Glutamatergic neuron (in vitro differentiated cells): ENCODE data around the gene TBC1D9B. TPM values are rescaled to one million over a fixed set of nuclear protein-coding genes. Genes with fewer than 3 reads are reported as not detected.

Source experiments
- DNase-seq: peaks from one replicate; pipeline ENCODE4 v3.0.0; 2022
- H3K27ac Mint-ChIP-seq: one replicate; pipeline ENCODE4 v1.8.0; 2020; ENCODE audit warnings: mild to moderate bottlenecking, mixed read lengths, inconsistent platforms; ENCODE audit not compliant: unreplicated experiment
- H3K27me3 Mint-ChIP-seq: one replicate; pipeline ENCODE4 v1.8.0; 2020; ENCODE audit warnings: mild to moderate bottlenecking, moderate library complexity, mixed read lengths, inconsistent platforms; ENCODE audit not compliant: unreplicated experiment
- H3K36me3 Mint-ChIP-seq: one replicate; pipeline ENCODE4 v1.8.0; 2020; ENCODE audit warnings: mild to moderate bottlenecking, mixed read lengths, inconsistent platforms; ENCODE audit not compliant: unreplicated experiment
- H3K4me1 Mint-ChIP-seq: one replicate; pipeline ENCODE4 v1.8.0; 2020; ENCODE audit warnings: mild to moderate bottlenecking, low read depth, mixed read lengths, inconsistent platforms; ENCODE audit not compliant: unreplicated experiment
- H3K4me3 Mint-ChIP-seq: one replicate; pipeline ENCODE4 v1.8.0; 2020; ENCODE audit warnings: mild to moderate bottlenecking, mixed read lengths, inconsistent platforms; ENCODE audit not compliant: unreplicated experiment
- H3K9me3 Mint-ChIP-seq: one replicate; pipeline ENCODE4 v1.8.0; 2020; ENCODE audit warnings: mild to moderate bottlenecking, moderate library complexity, mixed read lengths, inconsistent platforms; ENCODE audit not compliant: unreplicated experiment
- total RNA-seq: library from RNA; stranded (reverse); fragmentation: NEBNext Ultra II Directional; extraction: Animal tissue kit (Norgen Biotek cat#: 25700); gene quantifications from one replicate; pipeline ENCODE4 v1.2.1, GENCODE V29; 2021; ENCODE audit not compliant: unreplicated experiment
- TF ChIP-seq, protein P1 (sequence below): fragments of 200-600 bp; sonication (generic); IDR thresholded peaks from one replicate; pipeline ENCODE4 v1.5.0; 2021; ENCODE audit not compliant: partially characterized antibody, unreplicated experiment

Gene TBC1D9B
- total RNA-seq, 1 donor from 2014 or later = 81.8 TPM

DNA sequence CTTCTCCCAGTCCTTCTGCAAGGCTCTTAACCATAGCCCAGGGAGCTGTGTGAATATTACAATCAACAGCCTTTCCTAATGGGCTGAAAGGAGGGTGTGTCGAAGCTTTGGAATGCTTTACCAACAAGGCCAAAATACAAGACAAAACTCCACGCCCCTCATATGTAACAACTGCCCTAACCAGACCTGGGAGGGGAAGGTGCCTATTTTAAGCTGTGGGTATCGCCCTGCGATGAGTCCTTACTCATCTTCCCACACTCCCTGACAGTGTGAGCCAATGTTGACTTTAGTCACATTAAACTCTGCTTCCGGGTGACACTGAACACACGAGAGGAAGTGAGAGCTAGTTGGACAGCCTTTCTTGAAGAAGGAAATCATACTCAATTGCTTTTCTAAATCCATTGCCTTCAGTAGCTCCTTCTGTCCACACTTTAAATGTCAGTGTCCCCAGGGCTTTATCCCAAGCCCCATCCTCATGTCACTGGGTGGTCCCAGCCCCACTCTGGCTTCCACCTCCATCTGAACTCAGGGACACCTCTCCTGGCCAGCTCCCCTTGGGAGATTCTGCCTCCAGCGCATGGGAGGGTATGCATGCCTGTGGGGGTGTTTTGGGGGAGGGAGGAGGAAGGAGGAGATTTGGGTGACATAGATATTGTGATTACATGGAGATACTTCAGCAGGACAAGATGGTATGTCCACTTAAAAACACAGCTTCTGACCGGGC is 6.5 kb upstream of the TBC1D9B start:
- DNase-seq = no peak
- no peak overlapping the region for H3K4me3 Mint-ChIP-seq
- H3K27ac Mint-ChIP-seq = no peak overlapping the region
- H3K36me3 Mint-ChIP-seq = no peaks in the 10 kb centered on the region
- peaks cover 1% of the 10 kb centered on the region for H3K9me3 Mint-ChIP-seq
- H3K4me1 Mint-ChIP-seq = peaks cover 5% of the 10 kb centered on the region
- TF ChIP-seq, protein P1, sequence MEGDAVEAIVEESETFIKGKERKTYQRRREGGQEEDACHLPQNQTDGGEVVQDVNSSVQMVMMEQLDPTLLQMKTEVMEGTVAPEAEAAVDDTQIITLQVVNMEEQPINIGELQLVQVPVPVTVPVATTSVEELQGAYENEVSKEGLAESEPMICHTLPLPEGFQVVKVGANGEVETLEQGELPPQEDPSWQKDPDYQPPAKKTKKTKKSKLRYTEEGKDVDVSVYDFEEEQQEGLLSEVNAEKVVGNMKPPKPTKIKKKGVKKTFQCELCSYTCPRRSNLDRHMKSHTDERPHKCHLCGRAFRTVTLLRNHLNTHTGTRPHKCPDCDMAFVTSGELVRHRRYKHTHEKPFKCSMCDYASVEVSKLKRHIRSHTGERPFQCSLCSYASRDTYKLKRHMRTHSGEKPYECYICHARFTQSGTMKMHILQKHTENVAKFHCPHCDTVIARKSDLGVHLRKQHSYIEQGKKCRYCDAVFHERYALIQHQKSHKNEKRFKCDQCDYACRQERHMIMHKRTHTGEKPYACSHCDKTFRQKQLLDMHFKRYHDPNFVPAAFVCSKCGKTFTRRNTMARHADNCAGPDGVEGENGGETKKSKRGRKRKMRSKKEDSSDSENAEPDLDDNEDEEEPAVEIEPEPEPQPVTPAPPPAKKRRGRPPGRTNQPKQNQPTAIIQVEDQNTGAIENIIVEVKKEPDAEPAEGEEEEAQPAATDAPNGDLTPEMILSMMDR = no peak
- H3K27me3 Mint-ChIP-seq = peaks cover 2% of the 10 kb centered on the region

DNA sequence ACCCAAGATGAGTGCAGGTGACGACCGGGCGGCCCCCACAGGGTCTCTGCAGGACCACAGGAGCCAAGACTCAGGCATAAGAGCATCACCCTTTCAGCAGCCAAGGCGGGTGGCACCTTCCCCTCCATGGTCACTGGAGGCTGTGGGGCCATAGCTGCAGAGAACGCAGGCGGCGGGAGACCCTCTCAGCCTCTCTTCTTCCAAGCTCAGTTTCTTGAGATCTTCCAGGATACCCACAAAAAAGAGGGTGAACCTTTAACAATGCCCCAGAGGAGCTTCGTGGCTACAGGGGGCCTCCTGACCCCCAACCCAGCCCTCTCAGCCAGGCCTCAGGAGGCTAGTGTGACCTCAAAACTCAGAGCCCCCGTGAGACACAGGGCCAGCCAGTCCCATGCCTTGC is 5.8 kb upstream of the TBC1D9B start:
- peaks cover 1% of the 10 kb centered on the region for H3K9me3 Mint-ChIP-seq
- H3K27me3 Mint-ChIP-seq = peaks cover 5% of the 10 kb centered on the region
- H3K36me3 Mint-ChIP-seq = no peaks in the 10 kb centered on the region
- DNase-seq = no peak
- no peak overlapping the region for H3K4me3 Mint-ChIP-seq
- TF ChIP-seq, protein P1 = no peak
- peaks cover 5% of the 10 kb centered on the region for H3K4me1 Mint-ChIP-seq
- no peak overlapping the region for H3K27ac Mint-ChIP-seq

DNA sequence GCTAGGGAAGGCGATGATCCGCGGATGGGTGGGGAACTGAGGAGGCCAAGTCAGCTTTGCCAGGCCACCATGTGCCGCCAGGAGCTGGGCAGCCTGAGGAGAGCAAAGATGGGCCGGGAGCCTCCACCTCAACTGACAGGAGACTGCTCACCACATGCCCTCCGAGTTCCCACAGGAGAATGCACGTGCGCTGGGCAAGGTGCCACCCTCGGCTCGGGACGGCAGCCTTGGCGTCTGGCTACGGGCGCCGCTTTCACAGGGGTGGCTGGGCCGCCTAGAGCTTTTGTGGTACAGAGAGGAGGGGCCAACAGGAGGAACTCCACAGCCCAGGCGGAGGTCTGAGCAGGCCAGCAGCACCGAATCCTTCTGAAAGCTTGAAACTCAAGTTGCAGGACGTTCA is 5.3 kb upstream of the TBC1D9B start:
- H3K36me3 Mint-ChIP-seq = no peaks in the 10 kb centered on the region
- H3K4me1 Mint-ChIP-seq = peaks cover 5% of the 10 kb centered on the region
- H3K9me3 Mint-ChIP-seq = peaks cover 1% of the 10 kb centered on the region
- H3K27ac Mint-ChIP-seq = no peak overlapping the region
- DNase-seq = no peak
- TF ChIP-seq, protein P1 = no peak
- H3K27me3 Mint-ChIP-seq = peaks cover 6% of the 10 kb centered on the region
- H3K4me3 Mint-ChIP-seq = no peak overlapping the region

DNA sequence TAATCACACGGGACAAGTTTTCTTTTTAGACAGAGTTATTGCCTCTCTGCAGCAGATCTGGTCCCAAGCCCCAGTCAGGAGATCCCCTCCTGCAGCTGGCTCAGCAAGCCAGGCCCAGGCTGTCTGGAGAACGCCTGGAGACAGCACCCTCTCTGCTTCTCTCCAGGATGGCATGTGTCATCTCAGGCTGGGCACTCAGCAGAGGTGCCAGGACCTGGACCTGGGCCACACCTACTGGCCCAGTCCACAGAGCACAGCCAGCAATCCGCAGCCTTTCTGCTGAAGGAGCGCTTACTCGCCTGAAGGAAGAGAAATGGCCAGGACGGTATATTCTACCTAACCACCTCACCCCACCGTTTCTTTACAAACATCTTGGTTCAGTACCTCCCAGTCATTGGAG is 4.7 kb upstream of the TBC1D9B start:
- Mint-ChIP-seq H3K36me3 (no peaks in the 10 kb centered on the region), H3K27ac (no peak overlapping the region), H3K4me1 (peaks cover 5% of the 10 kb centered on the region), H3K9me3 (peaks cover 1% of the 10 kb centered on the region), H3K4me3 (no peak overlapping the region), H3K27me3 (peaks cover 7% of the 10 kb centered on the region)
- TF ChIP-seq, protein P1 = no peak
- DNase-seq = no peak

DNA sequence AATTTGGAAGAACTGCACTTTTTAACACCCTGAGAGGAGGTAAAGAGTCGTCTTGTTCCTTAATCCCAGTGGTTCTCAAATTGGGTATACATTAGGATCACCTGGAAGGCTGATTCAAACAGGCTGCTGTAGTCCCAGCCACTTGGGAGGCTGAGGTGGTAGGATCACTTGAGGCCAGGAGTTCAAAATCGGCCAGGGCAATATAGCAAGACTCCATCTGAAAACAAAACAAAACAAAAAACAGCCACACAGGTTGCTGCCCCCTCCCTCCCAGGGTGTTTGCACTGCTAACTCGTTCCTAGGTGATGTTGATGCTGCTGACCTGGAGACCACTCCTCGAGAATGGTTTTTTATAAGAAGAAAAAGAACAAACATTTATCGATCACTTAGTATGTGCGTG is 1.5 kb upstream of the TBC1D9B start:
- no peak overlapping the region for H3K4me3 Mint-ChIP-seq
- no peak for DNase-seq
- H3K27me3 Mint-ChIP-seq = peaks cover 9% of the 10 kb centered on the region
- peaks cover 4% of the 10 kb centered on the region for H3K36me3 Mint-ChIP-seq
- H3K27ac Mint-ChIP-seq = no peak overlapping the region
- peaks cover 6% of the 10 kb centered on the region for H3K9me3 Mint-ChIP-seq
- TF ChIP-seq, protein P1 = no peak
- H3K4me1 Mint-ChIP-seq = peaks cover 4% of the 10 kb centered on the region
